Stimulated activated CD8-positive, alpha-beta memory T cell treated with anti-CD3 and anti-CD28 coated beads, Interleukin-2, amount 100 ng/mL, for 1 hour (primary cell): Measurements from ENCODE around the gene HIBCH.
"Not testable (repeated sequence)": the region's sequence is repeated elsewhere in the genome, so short reads cannot be mapped to it uniquely, and the experiment has no call there.

Experiments used
- DNase-seq, 2 donors: peaks; one replicate each; pipeline ENCODE4 v3.0.0-alpha.2; 2020; ENCODE audit warnings: low read depth in 2 of 2

Gene HIBCH

GRCh38 chr2:190319555-190320498 lies at the start of gene HIBCH:
TSS of gene HIBCH (minus strand) at chr2:190319826. CDS start at chr2:190319750, 76 bp downstream.
- DNase-seq: peak; percentile 73

- DNase-seq: no peak
Observed at GRCh38 chr2:190367091-190367490, 47.5 kb upstream of the HIBCH start.

GRCh38 chr2:190366248-190366753 lies 46.7 kb upstream of the HIBCH start:
- DNase-seq: no peak

- no peak for DNase-seq
Observed at GRCh38 chr2:190365499-190366204, 46.0 kb upstream of the HIBCH start.

GRCh38 chr2:190362894-190363293 lies 43.3 kb upstream of the HIBCH start:
- DNase-seq: no peak

- DNase-seq: no peak
Observed at GRCh38 chr2:190361572-190361971, 41.9 kb upstream of the HIBCH start.

GRCh38 chr2:190360965-190361364 lies 41.3 kb upstream of the HIBCH start:
- DNase-seq: no peak

- DNase-seq: no peak
Observed at GRCh38 chr2:190360561-190360960, 40.9 kb upstream of the HIBCH start.

GRCh38 chr2:190358655-190359448 lies 39.2 kb upstream of the HIBCH start:
- DNase-seq: not testable (repeated sequence)

GRCh38 chr2:190357600-190357999 lies 38.0 kb upstream of the HIBCH start:
- no peak for DNase-seq

- no peak for DNase-seq
Observed at GRCh38 chr2:190355968-190356644, 36.5 kb upstream of the HIBCH start.

- DNase-seq: no peak
Observed at GRCh38 chr2:190354003-190354690, 34.5 kb upstream of the HIBCH start.

GRCh38 chr2:190353537-190353899 lies 33.9 kb upstream of the HIBCH start:
- DNase-seq: no peak

- DNase-seq: no peak
Observed at GRCh38 chr2:190352668-190353536, 33.3 kb upstream of the HIBCH start.

- DNase-seq: no peak
Observed at GRCh38 chr2:190351955-190352354, 32.3 kb upstream of the HIBCH start.

- no peak for DNase-seq
Observed at GRCh38 chr2:190350371-190350770, 30.7 kb upstream of the HIBCH start.

- DNase-seq: no peak
Observed at GRCh38 chr2:190344276-190344827, 24.7 kb upstream of the HIBCH start.

GRCh38 chr2:190343536-190344275 lies 24.1 kb upstream of the HIBCH start, which contains the start of gene INPP1:
TSS of gene INPP1 (plus strand) at chr2:190343589. CDS start at chr2:190360103, 16,514 bp downstream.
- no peak for DNase-seq
